Activated CD8-positive, alpha-beta memory T cell treated with anti-CD3 and anti-CD28 coated beads, Interleukin-2, amount 50 U/mL, for 1 hour (primary cell): ENCODE results near the gene FBXL15.

Source experiments
- DNase-seq: peaks from one replicate; pipeline ENCODE4 v3.0.0-alpha.2; 2020; ENCODE audit errors: extremely low read depth

The FBXL15 gene, protein sequence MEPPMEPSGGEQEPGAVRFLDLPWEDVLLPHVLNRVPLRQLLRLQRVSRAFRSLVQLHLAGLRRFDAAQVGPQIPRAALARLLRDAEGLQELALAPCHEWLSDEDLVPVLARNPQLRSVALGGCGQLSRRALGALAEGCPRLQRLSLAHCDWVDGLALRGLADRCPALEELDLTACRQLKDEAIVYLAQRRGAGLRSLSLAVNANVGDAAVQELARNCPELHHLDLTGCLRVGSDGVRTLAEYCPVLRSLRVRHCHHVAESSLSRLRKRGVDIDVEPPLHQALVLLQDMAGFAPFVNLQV

DNA sequence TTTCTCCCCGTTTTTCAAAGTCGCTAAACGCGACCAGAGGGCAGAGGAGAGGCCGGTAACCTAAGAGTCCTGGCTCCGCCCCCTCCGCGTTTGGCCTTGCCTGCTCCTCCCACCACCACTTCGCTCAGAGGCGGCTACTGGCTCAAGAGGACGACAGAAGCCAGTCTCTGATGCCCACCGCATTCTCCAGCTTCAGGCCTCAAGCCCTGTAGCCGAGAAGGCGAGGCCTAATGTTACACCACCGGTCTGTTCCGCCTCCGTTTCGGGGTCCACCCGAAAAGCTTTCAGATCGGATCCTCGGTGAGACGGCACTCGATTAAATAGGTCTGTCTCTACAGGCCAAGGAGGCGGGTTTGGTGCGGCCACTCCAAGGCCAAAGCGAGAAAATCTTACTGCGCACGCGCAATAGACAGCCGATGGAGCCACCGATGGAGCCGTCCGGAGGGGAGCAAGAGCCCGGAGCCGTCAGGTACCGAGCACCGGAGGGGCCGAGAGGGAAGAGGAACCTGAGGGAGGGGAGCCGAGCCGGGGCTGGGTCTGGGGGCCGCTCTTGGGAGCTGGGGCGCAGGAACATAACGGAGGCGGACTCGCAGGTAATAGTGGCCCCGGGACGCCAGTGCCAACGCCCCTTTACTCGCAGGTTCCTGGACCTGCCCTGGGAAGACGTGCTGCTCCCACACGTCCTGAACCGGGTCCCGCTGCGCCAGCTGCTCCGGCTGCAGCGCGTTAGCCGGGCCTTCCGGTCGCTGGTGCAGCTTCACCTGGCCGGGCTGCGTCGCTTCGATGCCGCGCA lies at the start of gene FBXL15:
Gene FBXL15, plus strand, starts transcription at position 123 of the 793 bp plus-strand sequence. Its CDS starts 294 bp downstream, at position 417.
- DNase-seq, result peak; percentile 94

DNA sequence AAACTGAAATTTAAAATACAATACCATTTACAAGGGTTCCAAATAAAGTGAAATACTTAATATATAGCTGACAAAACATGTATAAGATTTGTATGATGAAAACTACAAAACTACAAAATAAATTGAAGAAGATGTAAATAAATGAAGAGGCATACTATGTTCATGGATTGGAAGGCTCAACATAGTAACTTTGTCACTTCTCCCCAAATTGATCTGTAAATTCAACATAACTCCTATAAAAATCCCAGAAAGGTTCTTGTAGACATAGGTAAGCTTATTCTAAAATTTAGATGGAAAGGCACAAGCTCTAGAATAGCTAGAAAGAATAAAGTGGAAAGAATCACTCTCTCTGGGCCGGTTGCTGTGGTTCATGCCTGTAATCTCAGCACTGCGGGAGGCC lies 49.3 kb upstream of the FBXL15 start:
- no peak for DNase-seq

DNA sequence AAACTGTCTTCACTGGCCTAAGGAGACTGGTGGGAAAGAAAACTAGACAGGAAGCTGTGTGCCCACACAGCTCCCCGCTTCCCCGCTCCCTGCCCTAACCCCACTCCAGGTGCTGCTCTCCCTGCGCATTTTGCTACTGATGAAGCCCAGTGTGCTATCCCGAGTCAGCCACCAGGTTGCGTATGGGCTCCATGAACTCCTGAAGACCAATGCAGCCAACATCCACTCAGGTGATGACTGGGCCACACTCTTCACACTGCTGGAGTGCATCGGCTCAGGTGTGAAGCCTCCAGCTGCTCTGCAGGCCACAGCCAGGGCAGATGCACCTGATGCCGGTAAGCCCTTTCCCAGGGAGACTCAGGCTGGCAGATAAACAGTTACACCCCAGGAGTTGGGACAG lies 45.4 kb upstream of the FBXL15 start:
- DNase-seq, result no peak

DNA sequence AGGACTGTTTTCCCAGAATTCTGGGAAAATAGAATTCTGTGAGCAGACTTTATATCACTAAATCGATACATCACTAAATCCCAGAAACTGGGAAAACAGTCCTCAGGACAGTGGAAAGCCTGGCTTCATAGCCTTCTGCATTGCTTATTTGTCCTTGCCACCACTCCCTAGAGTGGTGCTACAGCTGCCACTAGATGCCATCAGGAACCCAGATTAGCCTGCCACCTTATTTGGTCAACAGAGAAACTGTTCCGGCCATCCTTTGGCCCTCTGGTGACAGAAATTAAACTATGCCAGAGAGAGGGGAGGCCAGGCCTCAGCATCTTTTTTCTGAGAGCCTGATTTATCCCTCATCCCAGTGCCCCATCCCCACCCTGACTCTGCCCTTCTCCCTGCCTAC lies 44.8 kb upstream of the FBXL15 start:
- no peak for DNase-seq

DNA sequence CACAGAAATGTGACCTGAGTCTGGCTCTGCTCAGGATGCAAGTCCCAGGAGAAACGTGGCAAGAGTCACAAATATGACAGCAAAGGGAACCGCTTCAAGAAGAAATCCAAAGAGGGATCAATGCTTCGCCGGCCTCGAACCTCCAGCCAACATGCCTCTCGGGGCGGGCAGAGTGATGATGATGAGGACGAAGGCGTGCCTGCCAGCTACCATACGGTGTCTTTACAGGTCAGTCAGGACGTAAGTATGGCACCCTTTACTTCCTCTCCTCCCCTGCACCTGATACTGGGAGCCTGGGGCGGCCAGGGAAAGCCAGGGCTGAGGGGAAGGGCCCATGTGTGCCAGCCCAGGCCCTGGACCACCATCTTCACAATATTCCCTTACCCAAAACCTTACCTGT lies 43.7 kb upstream of the FBXL15 start:
- no peak for DNase-seq

DNA sequence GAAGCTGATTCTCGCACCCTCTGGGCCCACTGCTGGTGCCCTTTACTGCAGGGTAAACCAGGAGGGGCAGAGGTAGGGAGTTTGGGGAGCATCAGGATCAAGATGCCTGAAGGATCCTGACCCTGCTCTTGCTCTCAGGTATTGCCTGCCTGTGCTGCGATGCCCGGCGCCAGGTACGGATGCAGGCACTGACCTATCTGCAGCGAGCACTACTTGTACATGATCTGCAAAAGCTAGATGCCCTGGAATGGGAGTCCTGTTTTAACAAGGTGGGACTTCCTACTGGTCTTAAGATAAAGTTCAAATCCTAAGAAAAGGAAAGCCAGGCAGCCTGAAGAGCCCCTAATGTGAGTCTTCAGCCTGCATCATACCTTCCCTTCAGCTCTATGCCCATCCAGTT lies 41.3 kb upstream of the FBXL15 start:
- DNase-seq, result no peak

DNA sequence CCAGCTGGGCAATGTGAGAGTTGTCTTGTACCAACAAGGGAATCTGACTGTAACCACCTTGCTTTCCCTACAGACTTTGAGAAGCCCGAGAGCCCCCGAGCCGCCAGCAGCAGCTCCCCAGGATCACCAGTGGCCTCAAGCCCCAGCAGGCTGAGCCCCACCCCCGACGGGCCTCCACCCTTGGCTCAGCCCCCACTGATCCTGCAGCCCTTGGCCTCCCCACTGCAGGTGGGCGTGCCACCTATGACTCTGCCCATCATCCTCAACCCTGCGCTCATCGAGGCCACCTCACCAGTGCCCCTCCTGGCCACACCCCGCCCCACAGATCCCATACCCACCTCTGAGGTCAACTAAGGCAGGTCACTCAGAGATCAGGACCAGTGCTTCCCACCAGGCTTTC lies 38.7 kb upstream of the FBXL15 start:
- DNase-seq, result no peak

DNA sequence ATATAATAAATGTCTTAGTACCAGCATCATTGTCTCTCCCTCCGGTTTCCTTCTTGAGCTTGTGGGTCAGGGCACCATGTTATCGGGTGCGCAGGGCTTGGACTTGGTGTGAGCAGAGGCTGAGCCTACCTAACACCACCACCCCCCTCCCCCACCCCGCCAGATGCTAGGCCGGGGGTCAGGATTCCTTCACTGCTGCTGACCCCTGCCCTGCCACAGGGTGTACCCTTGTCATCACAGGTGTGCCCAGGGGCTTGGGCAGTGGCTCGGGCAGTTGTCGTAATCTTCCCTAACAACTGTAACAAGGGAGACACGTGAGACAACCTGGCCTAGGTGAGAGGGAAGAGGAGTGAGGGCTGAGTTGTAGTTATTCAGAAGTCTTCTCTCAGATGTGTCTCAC lies 37.8 kb upstream of the FBXL15 start:
- DNase-seq, result no peak

DNA sequence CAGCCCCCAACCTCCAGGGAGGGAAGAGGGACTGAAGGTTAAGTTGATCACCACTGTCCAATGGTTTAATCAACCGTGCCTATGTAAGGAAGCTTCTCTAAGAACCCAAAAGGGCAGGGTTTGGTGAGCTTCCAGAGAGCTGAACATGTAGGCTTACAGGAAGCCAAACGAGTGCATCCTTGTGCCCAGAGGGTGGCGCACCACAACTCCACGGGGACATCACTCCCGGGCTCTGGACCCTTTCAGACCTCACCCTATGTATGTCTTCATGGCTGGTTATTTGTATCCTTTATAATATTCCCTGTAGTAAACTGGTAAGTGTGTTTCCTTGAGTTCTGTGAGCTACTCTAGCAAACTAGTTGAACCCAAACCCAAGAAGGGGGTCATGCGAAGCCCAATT lies 36.6 kb upstream of the FBXL15 start:
- DNase-seq, result no peak

DNA sequence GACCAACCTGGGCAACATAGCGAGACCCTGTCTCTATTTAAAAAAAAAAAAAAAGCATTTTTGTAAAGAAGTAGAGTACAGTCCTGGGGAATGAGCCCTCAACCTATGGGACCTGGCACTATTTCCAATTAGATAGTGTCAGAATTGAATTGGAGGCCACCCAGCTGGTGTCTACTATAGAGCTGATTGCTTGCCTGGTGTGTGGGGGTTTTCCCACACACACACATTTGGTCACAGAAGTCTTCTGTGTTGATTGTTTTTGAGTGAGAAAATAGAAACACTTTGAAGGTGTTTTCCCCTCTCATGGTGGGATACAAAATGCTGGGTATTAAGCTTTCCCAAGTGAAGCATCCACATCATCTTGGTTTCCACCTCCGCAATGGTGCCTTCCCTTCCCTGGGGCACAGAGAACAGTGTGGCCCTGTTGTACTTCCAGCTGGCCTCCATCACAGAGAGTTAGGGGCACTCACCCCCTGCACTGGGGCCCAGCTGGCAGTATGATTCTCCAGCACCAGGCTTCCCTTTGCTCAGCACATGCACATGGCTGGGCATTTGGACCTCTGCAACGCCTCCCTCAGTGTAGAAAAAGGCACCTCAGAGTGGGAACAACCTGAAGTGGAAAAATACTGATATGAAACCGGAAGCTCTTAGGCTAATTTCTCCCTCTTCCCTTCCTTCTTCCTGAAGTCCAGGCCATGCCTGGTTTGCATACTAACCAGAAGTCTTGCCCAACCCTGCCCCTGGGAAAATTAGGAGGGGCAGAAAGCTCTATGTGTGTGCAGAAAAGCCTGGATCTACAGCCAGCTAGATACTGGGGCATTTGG lies 35.8 kb upstream of the FBXL15 start:
- DNase-seq, result no peak

DNA sequence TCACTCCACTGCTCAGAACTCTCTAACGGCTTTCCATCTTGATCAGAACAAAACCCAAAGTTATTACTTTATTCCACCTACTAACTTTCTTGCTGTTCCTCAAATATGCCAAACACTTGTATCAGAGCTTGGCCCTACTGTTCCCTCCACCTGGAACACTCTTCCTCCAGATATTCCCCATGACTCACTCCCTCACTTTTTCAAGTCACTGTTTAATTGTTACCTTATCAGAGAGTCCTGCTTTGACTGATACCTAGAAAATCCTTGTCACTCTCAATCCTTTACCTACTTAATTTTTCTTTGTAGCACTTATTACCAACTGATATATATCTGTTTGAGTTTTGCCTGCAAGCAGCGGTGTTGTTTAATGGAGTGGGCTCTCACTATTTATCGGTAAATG lies 30.7 kb upstream of the FBXL15 start:
- DNase-seq, result no peak

DNA sequence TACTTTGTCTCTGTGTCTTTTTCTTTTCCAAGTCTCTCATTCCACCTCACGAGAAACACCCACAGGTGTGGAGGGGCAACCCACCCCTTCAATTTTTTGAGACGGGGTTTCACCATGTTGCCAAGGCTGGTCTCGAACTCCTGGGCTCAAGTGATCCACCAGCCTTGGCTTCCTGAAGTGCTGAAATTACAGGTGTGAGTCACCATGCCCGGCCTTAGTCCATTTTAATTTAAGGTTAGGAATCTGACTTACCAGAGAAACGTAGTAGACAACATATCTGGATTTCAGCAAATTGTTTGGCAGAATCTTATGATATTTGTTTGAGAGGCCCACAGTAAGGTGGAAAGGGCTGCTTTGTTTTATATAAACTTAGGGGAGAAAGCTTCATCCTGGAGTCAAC lies 28.3 kb upstream of the FBXL15 start:
- no peak for DNase-seq

DNA sequence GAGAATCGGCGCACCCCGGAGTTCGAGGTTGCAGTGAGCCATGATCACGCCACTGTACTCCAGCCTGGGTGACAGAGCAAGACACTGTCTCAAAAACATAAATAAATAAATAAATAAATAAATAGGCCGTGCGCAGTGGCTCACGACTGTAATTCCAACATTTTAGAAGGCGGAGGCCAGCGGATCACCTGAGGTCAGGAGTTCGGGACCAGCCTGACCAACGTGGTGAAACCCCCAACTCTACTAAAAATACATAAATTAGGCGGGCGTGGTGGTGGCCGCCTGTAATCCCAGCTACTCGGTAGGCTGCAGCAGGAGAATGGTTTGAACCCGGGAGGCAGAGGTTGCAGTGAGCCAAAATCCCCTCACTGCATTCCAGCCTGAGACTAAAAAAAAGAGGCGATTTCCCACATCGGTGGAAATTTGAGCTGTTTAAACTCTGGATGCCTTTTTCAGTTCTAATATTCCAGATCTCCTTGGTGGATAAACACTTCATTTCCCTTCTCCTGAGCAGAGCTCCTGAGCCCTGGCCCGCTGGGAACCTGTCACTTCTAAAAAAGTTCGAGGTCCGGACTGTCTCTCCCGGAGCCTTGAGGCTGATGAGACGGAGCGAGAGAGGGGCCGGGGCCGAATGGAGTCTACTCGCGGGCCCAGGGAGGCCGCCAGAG lies 27.1 kb upstream of the FBXL15 start:
- DNase-seq, result no peak

DNA sequence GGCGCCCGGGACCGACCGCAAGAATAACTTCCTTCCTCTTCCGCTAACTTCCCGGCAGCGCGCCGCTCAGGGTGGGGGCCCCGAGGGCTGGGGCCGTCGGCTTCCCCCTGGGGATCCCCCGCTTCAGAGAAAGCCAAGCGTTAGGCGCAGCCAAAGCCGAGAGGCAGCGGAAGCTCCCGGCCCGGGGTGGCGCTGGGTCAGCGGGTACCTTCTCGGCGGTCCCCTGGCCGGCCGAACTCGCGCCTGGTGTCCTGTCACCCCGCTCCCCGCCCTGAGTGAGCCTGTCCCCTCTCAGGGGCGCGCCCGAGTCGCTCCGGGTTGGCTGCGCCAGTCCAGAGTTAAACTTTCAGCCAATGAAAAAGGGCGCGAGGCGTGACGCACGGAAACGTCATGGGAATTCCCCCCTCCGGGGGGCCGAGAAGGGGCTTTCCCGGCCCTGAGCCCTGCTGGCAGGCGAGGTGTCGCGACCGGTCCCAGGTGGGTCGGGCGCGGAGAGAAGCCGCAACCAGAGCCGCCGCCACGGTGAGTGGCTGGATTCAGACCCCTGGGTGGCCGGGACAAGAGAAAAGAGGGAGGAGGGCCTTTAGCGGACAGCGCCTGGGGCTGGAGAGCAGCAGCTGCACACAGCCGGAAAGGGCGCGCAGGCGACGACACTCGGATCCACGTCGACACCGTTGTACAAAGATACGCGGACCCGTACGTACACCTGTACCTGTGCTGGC lies 26.4 kb upstream of the FBXL15 start:
- peak; percentile 97 for DNase-seq

DNA sequence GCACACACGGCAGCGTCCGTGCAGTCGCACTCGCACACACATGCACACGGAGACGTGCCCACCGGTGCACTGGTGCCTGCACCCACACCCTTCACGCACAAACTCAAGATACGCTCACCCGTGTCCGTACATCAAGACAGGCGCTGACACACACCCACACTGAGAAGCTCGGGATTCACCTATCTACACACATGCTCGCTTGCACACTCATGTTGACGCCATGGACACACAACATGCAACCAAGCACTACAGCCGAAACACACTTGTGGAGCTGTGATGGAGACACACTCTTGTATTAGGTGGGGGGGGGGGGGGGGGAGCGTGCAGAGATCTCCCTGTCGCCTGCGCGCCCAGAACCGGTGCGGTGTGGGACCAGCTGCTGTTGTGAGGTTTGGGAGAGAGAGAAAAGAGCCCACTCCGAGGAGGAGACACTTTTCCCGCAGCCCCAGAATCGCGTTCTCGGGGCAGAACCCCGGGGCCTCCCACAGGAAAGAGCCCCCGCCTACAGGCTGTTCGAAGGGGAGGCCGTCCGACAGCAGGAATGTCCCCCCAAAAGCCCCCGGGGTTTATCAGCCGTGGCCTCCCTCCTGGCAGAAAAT lies 25.7 kb upstream of the FBXL15 start:
- DNase-seq, result no peak

DNA sequence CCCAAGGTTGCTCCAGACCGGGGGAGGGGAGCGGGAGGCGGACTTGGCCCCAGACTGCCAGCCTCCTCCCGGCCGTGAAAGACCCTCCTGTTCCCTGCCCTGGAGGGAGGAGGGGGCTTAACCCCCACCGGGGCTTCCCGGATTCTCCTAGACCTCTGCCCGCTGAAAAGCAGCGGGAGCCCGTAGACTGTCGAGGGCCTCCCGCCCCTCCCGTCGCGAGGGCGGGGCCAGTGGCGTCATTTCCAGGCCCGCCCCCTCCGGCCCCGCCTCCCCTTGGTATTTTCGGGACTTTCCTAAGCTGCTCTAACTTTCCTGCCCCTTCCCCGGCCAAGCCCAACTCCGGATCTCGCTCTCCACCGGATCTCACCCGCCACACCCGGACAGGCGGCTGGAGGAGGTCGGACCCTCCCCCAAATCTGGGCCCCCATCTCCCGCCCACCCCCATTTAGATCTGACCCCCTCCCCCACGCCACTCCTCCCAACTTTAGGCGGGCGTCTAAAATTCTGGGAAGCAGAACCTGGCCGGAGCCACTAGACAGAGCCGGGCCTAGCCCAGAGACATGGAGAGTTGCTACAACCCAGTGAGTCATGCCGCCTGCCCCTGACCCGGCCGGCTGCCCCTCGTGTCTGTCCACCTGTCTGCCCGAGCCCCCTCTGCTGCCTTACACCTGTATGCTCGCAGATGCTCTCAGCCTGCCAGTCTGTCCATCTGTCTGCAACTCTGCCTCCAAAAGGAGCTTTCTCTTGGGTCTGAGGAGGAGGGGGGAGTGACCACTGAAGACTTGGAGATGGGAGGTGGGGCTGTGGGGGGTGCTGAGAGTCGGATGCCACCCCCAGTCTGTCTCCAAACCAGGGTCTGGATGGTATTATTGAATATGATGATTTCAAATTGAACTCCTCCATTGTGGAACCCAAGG lies 25.0 kb upstream of the FBXL15 start, which contains the start of gene NFKB2:
Gene NFKB2, plus strand, starts transcription at position 306 of the 917 bp plus-strand sequence. Its CDS starts 255 bp downstream, at position 561.
- DNase-seq, result peak; percentile 72

DNA sequence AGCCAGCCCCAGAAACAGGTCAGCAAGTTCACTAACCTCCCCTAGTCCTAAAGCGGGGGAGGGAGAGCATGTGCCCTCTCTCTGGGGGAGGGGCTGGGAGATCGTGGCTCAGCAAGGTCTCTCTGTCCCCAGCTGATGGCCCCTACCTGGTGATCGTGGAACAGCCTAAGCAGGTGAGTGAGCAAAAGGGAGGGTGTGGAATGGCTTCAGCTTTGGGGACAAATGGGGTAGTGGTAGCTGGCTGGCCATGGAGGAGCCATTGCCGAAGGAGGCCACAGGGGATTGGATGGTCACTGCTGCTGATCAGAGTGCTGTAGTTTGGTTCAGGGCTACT lies 24.4 kb upstream of the FBXL15 start:
- no peak for DNase-seq

DNA sequence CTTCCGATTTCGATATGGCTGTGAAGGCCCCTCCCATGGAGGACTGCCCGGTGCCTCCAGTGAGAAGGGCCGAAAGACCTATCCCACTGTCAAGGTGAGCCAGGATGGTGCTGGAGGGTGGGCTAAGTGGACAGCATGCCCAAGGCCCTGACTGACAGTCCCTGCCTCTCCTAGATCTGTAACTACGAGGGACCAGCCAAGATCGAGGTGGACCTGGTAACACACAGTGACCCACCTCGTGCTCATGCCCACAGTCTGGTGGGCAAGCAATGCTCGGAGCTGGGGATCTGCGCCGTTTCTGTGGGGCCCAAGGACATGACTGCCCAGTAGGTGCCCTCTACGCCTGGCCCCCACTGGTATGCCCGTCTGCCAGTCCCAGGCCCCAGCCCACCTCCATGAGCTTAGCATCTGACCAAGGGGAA lies 23.9 kb upstream of the FBXL15 start:
- no peak for DNase-seq

DNA sequence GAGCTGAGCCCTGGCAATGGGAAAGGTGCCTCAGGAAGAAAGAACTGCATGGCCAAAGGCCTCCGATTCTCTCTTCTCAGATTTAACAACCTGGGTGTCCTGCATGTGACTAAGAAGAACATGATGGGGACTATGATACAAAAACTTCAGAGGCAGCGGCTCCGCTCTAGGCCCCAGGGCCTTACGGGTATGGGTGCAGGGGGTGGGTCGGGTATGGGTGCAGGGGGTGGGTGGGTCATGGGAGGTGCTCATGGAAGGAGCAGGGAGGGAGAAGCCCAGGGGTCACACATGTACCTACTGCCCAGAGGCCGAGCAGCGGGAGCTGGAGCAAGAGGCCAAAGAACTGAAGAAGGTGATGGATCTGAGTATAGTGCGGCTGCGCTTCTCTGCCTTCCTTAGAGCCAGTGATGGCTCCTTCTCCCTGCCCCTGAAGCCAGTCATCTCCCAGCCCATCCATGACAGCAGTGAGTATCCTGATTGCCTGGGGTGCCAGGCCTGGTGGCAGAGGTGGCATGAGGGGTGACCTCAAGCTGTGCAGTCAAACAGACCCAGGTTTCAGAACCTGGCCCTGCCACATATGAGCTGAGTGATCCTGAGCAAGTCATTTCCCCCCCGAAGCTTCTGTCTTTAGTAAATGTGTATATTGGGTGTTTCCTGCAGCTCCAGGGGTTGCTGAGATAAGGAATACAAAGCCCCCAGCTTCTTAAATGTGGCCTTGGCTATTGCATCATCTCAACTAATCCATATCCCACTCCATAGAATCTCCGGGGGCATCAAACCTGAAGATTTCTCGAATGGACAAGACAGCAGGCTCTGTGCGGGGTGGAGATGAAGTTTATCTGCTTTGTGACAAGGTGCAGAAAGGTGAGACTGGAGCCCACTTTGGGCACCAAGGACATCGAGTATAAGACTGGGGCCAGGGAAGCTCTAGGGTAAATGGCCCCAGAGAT lies 23.1 kb upstream of the FBXL15 start:
- no peak for DNase-seq
